Measurements from ENCODE around the gene ZBTB7A.

DNA sequence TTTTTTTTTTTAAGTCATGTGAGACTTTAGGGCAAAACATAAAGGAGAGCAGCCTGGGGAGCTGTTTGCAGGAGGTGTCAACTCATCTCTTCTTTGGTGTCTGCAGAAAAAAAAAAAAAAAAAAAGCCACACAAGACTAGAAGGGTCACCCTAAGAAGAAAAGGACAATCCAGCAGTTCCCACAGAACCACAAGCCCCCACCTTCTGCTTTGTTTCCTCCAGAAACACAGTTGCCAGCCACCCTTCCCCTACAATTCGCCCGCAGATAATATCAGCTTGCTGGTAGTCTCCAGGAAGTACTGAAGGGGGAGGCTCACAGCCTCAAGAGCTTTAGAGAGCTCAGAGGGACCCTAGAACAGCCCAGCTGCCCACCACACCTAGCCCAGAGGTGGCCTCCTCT is 22.3 kb upstream of the ZBTB7A start:
- TF ChIP-seq, protein P1, sequence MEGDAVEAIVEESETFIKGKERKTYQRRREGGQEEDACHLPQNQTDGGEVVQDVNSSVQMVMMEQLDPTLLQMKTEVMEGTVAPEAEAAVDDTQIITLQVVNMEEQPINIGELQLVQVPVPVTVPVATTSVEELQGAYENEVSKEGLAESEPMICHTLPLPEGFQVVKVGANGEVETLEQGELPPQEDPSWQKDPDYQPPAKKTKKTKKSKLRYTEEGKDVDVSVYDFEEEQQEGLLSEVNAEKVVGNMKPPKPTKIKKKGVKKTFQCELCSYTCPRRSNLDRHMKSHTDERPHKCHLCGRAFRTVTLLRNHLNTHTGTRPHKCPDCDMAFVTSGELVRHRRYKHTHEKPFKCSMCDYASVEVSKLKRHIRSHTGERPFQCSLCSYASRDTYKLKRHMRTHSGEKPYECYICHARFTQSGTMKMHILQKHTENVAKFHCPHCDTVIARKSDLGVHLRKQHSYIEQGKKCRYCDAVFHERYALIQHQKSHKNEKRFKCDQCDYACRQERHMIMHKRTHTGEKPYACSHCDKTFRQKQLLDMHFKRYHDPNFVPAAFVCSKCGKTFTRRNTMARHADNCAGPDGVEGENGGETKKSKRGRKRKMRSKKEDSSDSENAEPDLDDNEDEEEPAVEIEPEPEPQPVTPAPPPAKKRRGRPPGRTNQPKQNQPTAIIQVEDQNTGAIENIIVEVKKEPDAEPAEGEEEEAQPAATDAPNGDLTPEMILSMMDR (IDR thresholded peaks at IDR 0.05; ENCODE audit: low read depth, low read length) = no peak
- TF ChIP-seq, protein P2, sequence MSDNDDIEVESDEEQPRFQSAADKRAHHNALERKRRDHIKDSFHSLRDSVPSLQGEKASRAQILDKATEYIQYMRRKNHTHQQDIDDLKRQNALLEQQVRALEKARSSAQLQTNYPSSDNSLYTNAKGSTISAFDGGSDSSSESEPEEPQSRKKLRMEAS (IDR thresholded peaks at IDR 0.05; ENCODE audit: low read depth, low read length) = no peak
- TF ChIP-seq POLR2A (IDR thresholded peaks at IDR 0.05; ENCODE audit: extremely low read depth, insufficient read length) = no peak

Data from NB4 (cell line).